Tibial nerve (tissue), 4 donors: Measurements from ENCODE around the gene URI1.

Source experiments
- EP300 ChIP-seq, 2 donors: sonication (generic); formaldehyde crosslinking; IDR thresholded peaks; one replicate each; pipeline ENCODE4 v1.6.1; 2017; ENCODE audit warnings: antibody characterized with exemption in 2 of 2, mild to moderate bottlenecking in 1 of 2
- POLR2A ChIP-seq, 2 donors: fragments of 450-650 bp; IDR thresholded peaks; one replicate each; pipeline ENCODE4 v1.6.1; 2017; ENCODE audit warnings: antibody characterized with exemption in 2 of 2, mild to moderate bottlenecking in 2 of 2, moderate library complexity in 2 of 2
- TF ChIP-seq, protein P1 (sequence below), 5 experiments: fragments of 200-600 bp in 3 of 5; fragments of 450-650 bp in 2 of 5; sonication (generic) in 3 of 5; IDR thresholded peaks; one replicate each; pipeline ENCODE4 v1.5.1; 2016 to 2019; ENCODE audit warnings: antibody characterized with exemption in 5 of 5, mild to moderate bottlenecking in 3 of 5, moderate library complexity in 2 of 5

- no peak for TF ChIP-seq POLR2A (IDR thresholded peaks at IDR 0.05)
- TF ChIP-seq, protein P1, sequence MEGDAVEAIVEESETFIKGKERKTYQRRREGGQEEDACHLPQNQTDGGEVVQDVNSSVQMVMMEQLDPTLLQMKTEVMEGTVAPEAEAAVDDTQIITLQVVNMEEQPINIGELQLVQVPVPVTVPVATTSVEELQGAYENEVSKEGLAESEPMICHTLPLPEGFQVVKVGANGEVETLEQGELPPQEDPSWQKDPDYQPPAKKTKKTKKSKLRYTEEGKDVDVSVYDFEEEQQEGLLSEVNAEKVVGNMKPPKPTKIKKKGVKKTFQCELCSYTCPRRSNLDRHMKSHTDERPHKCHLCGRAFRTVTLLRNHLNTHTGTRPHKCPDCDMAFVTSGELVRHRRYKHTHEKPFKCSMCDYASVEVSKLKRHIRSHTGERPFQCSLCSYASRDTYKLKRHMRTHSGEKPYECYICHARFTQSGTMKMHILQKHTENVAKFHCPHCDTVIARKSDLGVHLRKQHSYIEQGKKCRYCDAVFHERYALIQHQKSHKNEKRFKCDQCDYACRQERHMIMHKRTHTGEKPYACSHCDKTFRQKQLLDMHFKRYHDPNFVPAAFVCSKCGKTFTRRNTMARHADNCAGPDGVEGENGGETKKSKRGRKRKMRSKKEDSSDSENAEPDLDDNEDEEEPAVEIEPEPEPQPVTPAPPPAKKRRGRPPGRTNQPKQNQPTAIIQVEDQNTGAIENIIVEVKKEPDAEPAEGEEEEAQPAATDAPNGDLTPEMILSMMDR (IDR thresholded peaks at IDR 0.05): no peak
- no peak for TF ChIP-seq EP300 (IDR thresholded peaks at IDR 0.05)
Observed at GRCh38 chr19:30059741-30060457, 117.9 kb downstream of the URI1 start.
